ENCODE results near the gene TSPAN14.
A peak's percentile ranks its signal among the peaks of the same experiment; 100 is the strongest.

Gene TSPAN14

GRCh38 chr10:80485076-80485945, 31.2 kb downstream of the TSPAN14 start:
- DNase-seq (ENCODE audit: low read depth, low spot score), result no peak
- no peak overlapping the region for H3K27ac ChIP-seq

- DNase-seq (ENCODE audit: low read depth, low spot score), result no peak
Measured at GRCh38 chr10:80485946-80486764, 32.0 kb downstream of the TSPAN14 start.

DNA sequence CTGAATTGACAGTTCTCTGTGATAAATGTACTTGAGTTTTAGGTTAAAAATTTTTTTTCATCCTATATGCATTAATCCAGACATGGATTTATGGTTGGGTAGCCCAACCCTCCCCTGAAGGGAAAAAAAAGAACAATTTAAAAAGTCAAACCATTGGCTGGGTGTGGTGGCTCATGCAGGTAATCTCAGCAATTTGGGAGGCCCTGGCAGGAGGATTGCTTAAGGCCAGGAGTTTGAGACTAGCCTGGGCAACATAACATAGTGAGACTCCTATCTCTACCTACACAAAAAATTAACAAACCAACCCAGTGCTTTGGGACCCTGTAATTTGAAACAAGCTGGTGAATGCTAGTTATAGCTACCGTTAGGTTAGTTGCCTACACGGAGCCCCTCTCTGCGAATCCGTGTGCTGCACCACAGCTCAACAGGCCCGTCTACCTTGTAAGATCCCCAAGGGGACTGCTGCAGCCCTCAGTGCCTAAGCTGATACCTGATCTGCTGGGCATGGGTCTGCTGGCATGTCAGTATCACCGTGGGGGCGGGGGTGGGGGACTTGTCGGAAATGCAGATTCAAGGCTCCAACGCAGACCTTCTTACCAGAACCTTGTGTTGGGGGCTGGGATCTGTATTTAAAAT, 32.8 kb downstream of the TSPAN14 start:
- no peak for DNase-seq (ENCODE audit: low read depth, low spot score)
- peak overlapping the region; percentile 45 for H3K27ac ChIP-seq

More at GRCh38 chr10:80485946-80486764, 32.0 kb downstream of the TSPAN14 start:
- H3K27ac ChIP-seq, result peak overlapping the region; percentile 45

- H3K27ac ChIP-seq, result peak overlapping the region; percentile 45
- DNase-seq (ENCODE audit: low read depth, low spot score), result no peak
Measured at GRCh38 chr10:80487421-80487785, 33.3 kb downstream of the TSPAN14 start.

DNA sequence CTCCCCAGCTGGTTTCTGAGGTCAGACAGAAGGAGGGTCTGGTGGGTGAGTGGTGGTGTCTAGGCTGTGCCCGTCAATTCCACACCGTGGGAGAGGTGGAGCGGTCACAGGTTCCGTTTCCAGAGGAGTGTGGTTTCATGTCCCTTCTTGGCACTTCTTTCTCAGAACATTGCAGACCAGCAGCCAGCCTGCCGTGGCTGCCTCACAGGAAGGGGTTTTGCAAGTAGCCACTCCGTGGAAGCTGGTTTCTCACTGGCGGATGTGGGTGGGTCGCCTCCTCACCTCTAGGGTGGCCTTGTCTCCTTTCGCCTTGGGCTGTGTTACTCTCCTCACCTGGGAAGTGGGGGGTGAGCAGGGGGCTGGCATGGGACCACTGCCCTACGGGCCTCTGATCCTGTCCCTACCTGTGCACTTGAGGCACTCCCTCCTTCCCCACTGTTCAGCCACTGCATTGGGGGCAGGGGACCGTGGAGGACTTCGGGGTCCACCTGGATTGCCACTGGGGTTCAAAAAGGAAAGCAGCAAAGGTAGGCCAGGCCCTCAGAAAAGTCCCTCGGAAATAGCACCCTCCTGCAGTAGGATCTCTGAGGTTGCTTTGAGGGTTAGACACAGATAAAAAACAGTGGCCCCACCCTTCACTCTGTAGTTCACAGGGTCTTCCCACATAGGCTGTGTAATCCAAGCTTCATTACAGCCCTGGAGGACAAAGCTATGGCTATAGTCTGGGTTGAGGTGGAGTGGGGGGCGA, 33.9 kb downstream of the TSPAN14 start:
- no peak for DNase-seq (ENCODE audit: low read depth, low spot score)
- peak overlapping the region; percentile 45 for H3K27ac ChIP-seq

GRCh38 chr10:80488539-80489066, 34.5 kb downstream of the TSPAN14 start:
- H3K27ac ChIP-seq, result peak overlapping the region; percentile 45
- no peak for DNase-seq (ENCODE audit: low read depth, low spot score)

GRCh38 chr10:80489371-80490112, 35.4 kb downstream of the TSPAN14 start:
- DNase-seq (ENCODE audit: low read depth, low spot score), result no peak
- peak overlapping the region; percentile 45 for H3K27ac ChIP-seq

DNA sequence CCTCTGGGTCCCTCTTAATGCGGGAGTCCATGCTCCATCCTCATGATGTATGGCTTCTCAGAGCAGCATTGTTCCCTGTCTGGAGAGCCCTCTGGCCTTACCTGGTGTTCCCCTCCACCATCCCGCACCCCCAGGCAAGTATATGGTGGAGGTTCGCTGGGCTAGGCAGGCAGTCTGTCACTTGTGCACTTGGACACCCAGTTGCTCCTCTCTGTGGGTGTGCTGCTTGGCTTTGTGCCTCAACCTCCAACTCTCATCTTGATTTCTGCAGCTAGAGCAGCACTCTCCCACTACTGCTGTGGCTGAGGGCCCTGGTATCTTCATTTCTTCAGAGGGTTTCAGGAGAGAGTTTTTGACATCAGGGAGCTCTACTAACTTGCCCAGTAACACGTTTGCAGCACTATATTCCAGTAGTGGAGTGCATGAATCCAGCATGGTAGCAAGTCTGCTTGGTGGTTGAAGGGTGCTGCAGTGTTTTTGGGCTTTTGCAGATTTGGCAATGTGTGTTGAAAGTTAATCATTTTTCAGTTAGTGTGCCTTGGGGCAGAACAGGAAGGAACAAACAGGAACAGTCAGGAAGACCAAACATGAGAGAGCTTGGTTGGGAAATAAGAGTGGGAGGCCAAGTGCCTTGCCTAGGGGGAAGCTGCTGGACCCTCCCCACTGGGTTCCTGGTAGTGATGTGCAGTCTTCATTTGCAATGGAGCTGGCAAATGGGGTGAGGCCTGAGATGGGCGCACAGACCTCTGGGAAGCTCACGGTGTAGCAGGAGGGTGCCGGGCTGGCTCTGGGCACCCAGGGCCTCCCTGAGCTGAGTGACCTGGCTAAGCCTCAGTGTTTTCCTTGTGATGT, 37.4 kb downstream of the TSPAN14 start:
- DNase-seq (ENCODE audit: low read depth, low spot score), result no peak
- peak overlapping the region; percentile 99 for H3K27ac ChIP-seq

- peak overlapping the region; percentile 99 for H3K27ac ChIP-seq
- DNase-seq (ENCODE audit: low read depth, low spot score), result no peak
Measured at GRCh38 chr10:80492848-80493521, 38.9 kb downstream of the TSPAN14 start.

DNA sequence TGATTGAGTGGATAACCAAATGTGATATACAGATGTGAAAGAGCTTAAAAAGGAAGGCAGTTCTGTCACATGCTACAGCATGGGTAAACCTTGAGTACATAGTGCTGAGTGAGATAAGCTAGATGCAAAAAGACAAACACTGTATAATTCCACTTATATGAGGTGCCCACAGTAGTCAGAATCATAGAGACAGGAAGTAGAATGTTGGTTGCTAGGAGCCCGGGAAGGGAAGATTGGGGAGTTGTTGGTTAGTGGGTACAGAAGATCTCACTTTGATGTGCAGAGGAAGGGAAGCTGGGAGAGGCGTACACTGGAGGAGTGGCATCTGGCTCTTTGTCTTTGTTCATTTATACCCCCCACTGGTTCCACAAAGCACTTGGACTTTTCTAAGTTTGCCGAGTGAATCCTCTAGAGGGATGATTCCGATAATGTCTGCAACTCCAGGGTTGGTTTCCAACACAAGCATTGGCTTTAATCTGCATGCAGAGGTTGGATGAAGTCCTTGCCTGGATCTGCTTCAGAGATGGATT, 39.5 kb downstream of the TSPAN14 start:
- DNase-seq (ENCODE audit: low read depth, low spot score), result no peak
- H3K27ac ChIP-seq, result peak overlapping the region; percentile 99

DNA sequence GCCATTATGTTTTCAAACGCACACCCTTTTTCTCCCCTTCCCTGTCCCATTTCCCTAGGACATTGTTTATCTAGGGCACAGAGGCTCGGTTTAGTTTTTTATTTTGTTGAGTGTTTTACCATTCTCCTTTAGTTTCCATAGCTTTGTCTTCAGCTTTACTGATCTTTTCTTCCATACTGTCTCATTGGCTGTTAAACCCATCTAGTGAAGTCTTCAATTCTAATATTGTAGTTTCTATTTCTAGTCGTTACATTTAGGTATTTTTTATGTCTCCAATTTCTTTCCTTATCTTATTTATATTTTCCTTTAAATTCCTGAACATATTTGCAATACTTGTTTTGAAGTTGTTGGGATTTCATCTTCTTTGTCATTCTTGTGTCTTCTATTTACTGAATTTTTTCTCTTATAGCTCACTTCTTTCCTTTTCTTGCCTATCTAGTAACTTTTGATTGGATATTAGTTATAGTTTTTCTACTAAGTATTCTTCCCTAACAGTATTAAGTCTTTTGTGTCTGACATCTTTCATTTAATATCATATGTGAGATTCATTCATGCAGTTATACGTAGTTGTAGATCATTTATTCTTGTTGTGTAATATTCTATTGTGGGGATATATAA, 42.6 kb downstream of the TSPAN14 start:
- H3K27ac ChIP-seq, result peak overlapping the region; percentile 99
- no peak for DNase-seq (ENCODE audit: low read depth, low spot score)

DNA sequence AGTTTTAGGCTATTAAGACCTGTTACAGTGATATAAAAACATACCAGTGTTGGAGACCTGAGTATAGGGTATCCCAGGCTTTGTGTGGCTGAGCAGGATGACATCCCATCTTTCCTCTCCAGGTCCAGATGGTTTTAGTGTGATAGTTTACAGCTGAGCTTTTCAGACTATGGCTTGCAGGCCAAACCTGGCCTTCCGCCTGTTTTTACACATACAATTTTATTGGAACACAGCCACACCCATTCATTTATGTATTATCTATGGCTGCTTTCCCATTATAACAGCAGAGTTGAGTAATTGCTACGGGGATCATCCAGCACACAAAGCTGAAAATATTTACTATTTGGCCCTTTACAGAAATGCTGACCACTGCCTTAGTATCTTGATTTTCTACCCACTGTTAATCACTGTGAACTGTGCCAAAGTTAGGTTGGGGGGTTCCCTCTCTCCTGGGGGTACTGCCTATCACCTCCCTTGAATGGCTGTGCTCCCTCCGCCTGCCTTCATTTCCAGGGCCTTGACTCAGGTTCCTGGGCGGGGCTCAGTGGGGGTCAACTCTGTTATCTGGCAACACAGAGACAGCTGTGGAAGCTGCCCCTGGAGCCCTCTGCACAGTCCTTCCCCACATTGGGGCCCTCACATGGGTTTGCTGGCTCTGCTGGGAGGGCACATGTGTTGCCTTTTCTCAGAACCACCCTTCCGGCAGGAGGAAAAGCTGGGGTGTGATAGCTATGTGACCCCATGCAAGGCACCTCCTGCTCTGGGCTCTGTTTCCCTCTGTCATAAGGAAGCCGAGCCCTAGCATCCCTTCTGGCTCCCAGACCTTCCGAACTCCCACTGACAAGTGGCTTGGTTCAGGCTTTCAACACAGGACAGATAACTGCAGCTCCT, 43.3 kb downstream of the TSPAN14 start:
- DNase-seq (ENCODE audit: low read depth, low spot score), result no peak
- H3K27ac ChIP-seq, result peak overlapping the region; percentile 99

DNA sequence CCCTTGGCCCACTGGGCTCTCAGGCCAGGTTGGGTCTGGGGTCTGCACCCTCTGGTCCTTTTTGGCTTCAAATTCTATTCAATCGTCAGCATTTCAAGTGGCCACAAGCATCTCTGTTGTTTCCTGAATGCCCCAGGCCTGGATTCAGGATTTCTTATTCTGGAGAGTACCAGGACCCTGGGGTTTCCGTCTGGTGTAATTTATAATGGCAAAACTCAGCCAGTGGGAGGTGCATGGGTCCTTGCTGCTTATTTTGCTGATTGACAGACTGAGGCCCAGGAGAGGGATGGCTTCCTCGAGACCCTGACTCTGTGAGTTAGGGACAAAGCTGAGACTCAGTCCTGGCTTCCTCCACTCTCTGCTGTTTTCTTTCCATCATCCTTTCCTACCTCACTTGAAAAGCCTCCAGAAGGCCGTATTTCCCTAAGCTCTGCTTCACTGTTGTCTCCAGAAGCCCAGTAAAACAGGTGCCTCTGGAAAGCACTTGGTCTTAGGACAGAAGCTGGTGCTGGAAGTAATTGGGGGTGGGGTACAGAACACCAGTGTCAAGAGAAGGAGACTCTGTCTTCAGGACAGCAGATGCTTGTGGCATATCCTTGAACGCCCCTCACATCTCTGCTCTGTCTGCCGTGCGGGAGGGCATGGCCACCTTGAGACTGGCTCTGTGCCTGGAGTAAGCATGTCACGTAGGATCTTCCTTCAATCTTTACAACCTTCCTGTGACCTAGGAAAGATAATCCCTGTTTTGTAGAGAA, 44.1 kb downstream of the TSPAN14 start:
- DNase-seq (ENCODE audit: low read depth, low spot score), result no peak

DNA sequence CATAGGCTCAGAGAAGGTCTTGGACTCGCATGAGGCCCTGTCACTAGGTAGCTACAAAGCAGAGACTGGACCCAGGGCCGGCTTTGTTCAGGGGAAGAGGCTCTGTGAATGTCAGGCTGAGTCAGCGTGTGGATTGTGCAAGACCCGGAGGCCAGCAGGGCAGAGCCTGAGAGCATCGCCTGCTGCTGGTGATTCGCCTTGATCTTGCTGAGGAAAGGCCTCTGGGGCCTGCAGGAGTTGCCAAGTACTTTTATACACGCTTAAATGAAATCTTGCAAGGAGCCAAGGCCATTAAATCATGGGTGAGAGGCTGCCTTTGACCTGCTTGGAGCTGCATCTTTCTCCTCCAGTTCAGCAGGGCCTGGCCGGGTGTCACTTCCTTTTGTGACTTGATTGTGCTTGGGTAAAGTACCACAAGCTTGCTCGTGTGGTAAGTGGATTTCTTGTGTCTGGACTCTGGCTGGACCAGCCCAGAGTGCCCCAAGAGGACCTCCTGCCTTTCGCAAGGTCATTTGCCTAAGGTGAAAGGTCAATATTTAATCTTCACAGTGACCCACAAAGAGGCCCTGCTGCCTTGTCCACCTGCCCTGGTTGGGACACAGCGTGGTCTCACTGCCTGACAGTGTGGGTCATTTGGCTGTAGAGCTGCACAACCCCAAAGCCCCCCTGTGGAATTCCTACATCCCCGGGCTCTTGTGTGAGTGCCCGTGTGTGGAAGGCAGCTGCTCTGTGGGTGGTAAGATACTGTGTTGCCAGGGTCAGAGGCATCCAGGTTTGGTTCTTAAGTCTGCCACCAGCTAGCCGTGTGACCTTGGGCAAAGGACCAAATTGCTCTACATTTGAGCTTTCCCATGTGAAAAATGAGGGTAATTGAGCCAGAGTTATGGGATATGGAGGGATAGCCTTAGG, 45.0 kb downstream of the TSPAN14 start:
- peak; percentile 74 for DNase-seq (ENCODE audit: low read depth, low spot score)
- H3K27ac ChIP-seq, result peak overlapping the region; percentile 99

More for the DNA sequence above, 44.1 kb downstream of the TSPAN14 start:
- peak overlapping the region; percentile 99 for H3K27ac ChIP-seq

Measured in epithelial cell of prostate (primary cell).